Daoy (cell line): ENCODE results near the gene KMT2D. TPM values are rescaled to one million over a fixed set of nuclear protein-coding genes. Genes with fewer than 3 reads are reported as not detected.

Source experiments
- DNase-seq: peaks from one replicate; pipeline ENCODE4 v3.0.0-alpha.2; 2015; ENCODE audit warnings: low read depth
- total RNA-seq: library from RNA; depleted of rRNA; stranded (reverse); fragments of >200 nt; shearing (Covaris generic); gene quantifications from 2 replicates; pipeline ENCODE4 v1.2.3, GENCODE V29; 2014

KMT2D gene
- total RNA-seq, 1 experiment from 2014 or later, result 10.3 TPM

DNA sequence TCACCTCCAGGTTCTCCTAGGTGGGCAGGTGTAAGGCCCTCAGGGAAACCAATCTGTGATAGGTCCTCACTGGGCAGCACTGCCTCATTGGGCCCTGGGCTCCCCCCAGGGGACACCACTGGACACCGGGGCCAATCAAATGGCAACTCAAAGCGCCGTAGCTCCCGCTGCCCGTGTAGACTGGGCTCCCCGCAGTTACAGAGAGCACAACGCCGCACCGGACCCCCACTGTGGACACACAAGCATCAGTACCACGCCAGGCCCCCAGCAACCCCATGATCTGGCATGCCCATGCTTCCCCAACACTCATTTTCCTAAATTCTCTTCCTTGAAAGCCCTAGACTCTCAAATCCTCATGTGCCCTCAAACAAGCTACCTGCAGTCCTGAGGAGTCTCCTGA is 6.1 kb downstream of the KMT2D start:
- no peak for DNase-seq

DNA sequence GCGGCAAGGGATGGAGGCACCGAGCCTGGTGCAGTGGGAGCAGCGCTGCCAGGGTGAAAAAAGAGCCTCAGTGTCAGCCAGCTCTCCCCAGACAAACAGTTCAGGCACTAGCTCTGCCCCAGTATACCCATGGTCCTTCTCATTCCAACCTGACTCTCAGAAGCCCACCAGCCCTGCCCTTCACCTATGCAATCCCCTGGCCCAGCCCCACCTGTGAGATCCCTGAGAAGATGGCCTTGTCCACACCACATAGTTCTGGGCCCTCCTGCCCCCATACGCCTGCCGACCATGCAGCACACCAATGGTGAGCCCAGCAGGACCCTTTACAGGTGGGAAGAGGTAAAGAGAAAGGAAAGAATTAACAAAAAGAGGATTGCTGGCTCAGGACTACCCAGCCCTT is 6.5 kb downstream of the KMT2D start:
- no peak for DNase-seq

DNA sequence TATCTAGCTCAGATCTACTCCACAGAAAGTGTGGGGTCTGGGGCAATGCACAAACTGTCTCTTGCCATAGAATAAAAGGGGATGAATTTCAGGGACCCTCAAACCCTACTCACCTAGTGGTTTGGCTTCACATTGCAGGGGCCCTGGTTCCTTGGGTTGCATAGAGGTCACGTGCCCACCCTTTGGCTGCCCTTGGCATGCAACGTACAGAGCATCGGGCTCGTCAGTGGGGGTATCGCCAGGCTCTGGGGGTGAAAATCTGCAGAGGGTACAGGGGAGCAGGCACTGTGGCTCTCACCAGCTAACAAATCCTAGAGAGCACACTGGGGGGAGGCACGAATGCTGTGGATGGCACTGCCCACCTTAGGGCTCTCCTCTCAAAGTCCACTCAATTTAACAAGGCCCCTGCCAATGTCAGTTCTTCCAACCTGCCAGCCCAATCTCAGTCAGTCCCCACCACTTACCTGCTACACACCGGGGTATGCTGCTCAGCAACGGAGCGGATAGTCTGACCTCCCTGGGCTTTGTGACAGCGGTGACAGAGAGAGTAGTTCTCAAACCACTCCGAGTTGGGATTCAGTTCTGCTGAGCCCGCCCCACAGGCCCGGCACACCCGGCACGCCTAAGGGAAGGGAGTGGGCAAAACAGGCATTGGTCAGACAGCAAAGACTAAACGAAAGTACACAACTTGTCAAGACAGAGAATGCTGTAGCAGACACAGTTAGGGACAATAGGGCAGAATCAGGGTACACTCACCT is 8.0 kb downstream of the KMT2D start:
- no peak for DNase-seq

DNA sequence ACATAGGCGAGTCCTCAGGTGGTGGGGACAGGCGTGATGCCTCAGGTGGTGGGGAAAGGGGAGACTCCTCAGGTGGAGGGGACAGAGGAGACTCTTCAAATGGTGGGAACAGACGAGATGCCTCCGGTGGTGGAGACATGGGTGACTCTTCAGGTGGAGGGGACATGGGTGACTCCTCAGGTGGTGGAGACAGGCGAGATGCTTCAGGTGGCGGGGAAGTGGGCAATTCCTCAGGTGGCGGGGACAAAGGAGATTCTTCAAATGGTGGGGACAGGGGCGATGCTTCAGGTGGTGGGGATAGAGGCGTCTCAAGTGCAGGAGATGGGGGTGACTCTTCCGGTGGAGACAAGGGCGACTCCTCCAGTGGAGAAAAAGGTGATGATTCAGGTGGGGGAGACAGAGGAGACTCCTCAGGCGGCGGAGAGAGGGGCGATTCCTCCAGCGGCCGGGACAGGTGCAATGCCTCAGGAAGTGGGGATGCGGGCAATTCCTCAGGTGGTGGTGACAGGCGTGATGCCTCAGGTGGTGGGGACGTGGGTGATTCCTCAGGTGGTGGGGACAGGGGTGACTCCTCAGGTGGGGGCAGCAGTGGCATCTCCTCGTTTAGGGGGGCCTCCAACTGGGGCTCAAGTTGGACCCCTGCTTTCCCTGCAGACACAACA is 8.7 kb downstream of the KMT2D start:
- DNase-seq, result no peak

DNA sequence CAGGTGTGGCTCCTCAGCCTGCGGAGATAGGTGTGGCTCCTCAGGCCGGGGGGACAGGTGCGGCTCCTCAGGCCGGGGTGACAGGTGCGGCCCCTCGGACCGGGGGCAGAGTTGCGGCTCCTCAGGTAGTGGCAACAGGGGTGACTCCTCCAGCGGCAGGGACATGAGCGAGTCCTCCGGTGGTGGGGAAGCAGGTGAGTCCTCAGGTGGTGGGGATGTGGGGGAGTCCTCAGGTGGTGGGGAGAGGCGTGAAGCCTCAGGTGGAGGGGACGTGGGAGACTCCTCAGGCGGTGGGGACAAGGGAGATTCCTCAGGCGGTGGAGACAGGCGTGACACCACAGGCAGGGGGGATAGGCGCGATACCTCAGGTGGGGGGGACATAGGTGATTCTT is 9.2 kb downstream of the KMT2D start:
- DNase-seq, result no peak

DNA sequence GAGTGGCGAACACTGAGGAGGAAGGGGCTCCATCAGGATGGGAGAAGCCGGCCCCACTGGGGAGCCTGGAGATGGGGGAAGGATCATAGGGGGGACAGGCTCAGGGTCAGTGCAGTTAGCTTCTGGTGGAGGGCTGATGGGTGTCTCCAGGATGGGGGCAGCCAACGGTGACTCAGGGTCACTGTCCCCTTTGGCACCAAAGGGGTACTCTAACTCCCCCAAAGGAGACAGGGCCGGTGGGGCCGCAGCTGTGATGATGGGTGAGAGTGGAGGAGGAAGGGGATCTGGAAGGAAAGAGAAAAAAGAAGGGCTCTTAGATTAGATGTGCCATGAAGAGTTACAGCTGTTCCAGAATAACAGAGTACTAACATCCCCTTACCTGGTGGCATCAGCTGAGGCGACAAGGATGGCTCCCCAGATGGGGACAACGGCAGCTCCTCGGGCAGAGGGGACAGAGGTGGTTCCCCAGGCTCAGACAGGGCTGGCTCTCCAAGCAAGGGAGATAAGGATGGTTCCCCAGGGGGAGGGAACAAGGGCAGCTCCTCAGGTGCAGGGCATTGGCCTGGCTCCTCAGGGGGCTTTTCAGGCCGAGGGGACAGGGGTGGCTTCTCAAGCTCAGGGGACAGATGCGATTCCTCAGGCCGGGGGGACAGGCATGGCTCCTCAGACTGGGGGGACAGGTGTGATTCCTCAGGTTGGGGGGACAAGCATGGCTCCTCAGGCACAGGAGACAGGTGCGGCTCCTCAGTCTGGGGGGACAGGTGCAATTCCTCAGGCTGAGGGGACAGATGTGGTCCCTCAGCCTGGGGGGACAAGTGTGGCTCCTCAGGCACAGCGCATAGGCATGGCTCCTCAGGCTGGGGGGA is 9.9 kb downstream of the KMT2D start:
- no peak for DNase-seq

DNA sequence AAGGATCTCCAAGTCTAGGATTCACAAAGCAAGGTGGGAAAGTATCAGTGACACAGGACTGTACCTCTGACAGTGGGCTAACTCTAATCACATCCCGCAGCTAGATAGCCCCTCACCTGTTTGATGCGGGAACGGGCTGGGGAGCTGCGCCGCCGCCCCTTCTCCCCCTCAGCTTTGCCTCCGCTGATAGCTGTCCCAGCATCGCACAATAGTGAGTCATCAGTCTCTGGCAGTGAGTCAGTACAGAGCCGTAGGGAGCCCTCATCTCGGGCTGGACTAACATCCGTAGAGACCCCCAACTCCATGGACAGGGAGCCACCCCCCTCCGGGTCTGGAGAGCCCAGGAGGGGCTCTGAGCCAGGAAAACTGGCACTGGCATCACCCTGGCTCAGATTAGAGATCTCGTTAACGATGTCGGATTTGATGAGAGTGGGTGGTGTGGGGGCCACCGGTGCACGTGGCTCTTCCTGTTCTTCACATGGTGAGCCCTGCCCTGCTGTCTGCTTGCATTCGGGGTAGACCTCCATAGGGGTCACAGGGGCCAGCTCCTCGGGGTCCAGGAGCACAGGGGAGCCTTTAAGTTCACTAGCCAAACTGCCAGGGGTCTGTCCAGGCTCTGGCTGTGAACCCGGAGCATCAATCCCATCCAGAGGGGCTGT is 10.9 kb downstream of the KMT2D start:
- DNase-seq, result peak; percentile 77

DNA sequence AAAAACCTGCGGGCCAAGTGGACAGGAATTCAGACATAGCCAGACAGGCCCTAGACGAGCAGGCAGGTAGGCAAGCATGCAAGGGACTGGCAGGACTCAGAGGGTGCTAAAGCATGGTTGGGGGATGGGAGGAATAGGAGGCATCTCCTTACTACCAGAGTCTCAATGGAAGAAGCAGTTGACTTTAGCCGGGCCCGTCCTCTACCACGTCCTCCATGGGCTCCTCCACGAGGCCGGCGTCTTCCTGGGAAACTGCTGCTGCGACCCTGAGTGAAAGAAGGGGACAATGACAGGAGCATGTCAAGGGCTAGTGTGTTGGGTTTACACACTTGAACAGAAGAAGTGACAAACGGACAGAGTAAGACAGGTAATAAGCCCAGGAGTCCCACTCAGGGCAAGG is 11.6 kb downstream of the KMT2D start:
- DNase-seq, result no peak

DNA sequence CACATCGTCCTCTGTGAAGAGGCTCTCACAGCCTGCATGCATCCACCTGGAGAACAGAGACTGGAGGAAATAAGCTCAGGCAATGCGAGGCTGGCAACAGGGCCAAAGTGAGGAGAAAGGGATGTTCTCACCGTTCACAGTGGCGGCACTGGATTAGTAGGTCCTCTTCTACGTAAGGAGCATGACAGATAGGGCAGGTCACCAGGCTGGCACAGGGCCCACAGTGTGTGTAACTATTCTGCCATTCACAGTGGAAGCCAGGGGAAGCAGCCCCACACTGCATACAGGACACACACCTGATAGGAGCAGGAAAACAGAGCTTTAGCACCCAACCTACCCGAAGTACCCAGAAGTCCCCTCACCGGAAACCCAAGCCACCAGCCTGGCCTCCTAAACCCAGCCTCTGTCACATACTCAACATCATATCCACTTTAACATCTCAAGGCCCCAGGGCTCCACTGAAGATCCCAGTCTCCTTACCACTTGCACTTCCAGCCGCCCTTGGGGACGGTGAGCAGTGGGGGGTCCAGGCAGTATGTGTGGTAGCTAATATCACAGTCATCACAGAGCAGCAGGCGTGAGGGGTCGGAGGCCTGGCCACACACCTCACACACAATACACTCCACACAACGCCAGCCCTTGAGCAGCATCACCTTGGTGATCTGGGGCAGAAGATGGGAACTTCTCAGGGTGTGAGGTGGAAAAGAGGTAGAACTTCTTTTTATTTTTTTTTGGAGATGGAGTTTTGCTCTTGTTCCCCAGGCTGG is 14.3 kb downstream of the KMT2D start:
- DNase-seq, result no peak

DNA sequence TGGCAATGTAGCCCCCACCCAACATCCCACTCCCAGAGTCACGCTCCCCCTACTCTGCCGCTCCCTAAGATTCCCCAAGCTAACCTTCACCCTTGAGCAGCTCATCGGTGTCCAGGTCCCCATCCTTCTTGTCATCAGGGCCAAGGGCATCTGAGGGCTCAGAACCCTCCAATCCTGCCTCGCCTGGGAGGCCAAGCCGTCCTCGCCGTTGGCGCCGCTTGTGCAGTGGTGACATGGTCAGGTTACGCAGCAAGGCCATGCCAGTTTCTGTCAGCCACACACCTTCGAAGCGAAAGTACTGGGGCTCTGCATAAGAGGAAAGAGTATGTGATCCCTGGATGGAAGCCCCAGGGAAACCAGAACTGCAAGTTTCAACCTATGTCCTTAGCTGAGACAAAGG is 15.9 kb downstream of the KMT2D start:
- no peak for DNase-seq

DNA sequence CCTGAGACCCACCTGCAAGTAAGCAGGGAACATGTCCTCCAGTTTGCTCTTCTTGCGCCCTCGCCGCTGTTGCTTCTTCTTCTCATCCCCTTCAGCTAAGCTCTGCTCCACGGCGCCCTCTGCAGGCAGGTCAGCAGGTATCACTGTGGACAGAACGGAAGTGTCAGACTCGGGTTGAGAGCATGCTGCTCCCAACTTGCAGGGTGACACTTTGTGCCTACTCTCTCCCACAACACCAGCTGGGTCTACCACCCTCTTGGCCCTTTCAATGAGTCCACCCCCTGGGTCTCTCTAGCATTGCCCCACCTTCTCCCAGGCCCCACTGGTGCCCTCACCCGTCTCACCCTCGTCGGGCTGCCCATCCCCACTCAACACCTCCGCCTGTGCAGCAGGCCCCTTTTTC is 16.7 kb downstream of the KMT2D start:
- DNase-seq, result peak; percentile 67

DNA sequence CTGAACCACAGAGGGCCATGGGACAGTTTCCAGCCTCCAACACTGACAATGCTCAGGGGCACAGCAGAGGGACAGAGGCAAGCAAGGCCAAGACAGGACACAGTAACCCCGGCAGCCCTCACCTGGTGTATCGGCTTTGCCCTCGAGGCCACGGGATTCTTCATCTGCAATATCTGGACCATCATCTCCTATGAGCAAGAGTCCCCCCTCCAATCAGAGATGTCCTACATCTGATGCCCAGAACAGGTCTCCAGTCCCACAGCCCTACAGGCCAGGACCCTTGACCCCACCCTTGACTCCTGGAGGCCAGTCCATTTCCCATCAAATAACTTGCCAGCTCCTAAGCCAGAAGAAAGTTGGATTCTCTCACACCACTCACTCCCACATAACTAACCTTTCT is 17.4 kb downstream of the KMT2D start:
- no peak for DNase-seq

DNA sequence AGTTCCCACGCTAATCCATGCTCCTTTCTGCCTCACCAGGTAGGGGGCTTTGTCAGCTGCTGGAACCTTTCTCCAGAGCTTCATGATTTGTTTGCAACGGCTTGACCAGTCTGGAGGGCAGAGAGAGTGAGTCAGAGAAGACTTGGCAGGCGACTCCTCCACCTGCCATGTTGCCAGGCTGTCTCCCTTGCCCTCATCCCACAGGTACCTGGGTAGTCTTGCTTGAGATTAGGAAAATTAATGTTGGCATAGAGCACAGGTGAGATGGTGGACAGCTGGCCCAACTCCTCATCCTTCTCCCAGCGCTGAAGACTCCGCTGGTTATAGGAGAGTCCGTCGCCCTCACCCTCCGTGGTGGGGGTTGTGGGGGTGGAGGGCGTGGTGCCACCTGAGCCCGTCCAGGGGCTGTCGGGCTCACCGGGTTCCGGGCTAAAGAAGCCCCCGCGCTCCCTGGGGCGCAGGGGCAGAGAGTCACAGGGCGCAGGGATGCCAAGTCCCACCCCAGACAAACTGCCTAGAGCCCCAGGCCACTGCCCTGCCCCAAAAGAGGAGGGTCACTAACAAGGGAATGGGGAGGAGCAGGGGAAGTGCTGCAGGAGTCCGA is 18.6 kb downstream of the KMT2D start:
- no peak for DNase-seq

DNA sequence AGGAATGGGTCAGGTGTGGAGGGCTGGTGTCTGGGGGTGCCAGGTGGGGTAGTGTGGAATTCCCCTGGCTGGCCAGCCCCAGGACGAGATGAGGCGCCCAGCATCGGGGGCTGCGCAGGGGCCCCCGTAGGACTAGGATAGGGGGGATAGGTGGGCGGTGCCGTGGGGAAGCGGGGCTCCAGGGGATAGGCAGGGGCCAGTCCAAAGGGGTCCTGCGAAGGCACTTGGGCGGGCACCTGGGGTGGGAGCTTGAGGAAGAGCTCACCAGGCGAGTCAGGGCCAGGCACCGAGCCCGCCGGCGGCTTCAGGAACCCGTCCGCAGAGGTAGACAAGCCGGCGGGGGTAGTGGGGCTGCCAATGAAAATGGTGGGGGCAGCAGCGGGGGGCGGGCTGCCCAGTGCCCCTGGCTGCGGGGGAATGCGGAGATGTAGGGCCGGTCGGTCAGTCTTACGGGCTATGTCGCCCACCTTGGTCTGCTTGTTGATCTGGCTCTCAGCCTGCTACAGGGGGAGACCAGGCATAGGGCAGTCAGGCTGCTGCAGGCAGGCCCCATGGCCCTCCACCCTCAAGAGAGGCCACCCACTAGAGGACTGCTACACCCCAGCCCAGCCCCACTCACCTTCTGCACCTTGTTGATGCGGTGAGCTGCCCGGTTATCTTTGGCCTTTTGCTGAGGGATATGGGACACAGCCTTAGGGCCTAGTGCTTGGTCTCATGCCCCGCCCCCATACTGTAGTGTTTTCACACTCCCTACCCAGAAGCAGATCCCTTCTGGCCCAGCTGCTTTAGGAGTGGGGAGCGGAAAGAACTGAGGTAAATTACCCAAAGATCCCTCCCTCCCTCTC is 19.3 kb downstream of the KMT2D start:
- no peak for DNase-seq

DNA sequence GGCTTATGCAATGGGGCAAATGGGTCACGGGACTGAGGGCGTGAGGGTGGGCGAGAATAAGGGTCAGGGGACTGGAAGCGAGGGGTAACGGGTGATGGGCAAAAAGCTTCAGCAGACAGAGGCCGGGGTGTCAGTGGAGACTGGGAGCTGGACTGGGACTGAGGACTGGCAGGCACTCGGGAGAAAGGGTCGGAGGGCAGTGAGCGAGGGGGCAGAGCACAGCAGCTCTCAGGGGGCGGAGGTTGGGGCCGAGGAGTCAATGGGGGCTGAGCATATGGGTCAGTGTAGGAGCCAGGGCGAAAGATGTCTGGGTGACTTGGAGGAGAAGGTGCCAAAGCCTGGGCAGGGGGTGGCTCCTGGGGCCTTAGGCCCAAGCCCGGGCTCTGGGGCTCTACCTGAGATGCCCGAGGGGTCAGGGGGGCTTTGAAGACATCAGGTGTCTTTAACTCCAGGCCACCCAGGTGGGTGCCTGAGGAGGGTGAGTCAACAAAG is 20.2 kb downstream of the KMT2D start:
- DNase-seq, result no peak

DNA sequence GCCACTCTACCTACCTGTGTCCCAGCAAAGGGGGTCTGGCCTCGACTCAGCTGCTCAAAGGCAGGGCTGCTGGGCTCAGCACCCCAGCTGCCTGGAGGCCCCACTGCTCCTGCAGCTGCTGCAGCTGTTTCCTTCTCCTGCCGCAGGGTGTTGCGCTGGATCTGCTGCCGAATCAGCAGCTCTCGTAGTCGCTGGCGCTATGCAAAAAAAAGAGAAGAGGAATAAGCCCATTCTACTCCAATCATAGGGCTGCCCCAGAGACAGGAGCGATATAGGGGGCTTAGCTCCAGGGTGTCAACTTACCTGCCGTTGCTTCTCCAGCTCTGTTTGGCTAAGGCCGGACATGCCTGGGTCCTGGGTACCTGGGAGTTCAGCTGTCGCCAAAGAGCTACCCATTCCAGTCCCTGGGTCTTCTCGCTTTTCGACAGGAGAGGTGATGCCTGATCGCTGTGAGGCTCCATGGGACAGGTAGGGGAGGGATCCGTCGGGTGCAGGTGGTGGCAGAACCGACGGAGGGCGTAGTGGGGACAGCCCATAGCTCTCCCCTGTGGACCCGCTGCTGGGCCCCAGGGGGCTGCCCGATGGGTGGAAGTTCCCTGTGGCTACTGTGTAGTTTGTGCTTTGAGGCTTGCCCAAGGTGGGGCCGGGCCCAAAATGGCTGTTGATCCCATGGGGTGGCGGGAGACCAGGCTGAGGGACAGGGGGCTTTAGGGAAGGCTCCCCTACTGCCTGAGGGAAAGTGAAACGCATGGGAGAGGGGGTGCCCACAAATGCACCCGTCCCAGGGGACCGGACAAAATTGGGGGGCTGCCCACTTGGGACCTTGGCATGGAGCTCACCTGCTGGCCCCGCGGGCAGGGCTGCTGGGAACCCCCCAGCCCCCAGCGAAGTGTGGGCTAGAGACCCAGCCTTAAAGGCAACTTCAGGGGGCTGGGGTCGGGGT is 20.9 kb downstream of the KMT2D start:
- no peak for DNase-seq

DNA sequence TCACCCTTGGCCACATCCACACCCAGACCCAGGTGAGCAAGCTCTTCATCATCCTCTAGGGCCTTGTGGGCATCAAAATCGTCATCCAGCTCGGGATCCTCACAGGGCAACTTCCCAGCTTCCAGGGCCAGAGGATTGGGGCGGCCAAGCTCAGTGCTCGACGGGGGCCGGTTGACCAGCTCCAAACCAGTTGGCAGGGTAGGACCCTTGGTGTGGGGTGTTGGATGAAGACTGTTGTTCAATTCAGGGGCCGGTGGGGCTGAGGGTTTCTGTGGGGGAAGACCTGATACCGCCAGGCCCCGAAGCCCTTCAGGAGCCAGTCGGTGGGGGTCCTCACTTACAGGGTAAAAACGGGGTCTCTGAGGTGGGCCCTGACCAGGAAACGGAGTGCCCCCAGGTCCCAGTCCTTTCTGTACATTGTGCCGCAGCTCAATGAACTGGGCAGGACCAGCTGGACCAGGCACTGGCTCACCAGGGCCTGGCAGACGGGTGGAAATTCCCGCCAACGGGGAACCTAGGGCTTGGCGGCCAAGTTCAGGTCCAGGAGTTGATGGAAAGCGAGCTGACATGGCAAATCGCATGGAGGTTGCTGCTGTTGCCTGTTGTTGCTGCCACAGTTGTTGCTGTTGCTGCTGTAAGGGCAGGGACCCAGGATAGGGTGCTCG is 22.2 kb downstream of the KMT2D start:
- DNase-seq, result no peak

DNA sequence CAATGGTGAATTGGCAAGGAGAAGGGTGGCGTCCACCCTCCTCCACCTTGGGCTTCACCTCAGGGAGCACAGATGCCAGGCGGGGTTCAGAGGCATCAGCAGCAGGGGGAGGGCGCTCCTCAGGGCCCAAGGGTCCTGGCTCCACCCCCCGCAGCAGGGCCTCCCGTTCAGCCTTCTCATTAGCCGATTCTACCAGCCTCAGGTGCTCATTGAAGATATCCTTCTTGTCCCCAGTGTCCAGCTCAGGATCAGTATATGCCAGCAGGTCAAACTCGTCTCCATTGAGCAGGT is 22.7 kb downstream of the KMT2D start:
- no peak for DNase-seq
